ENCODE measurements around the gene SETMAR.
"Not testable (repeated sequence)": the region's sequence is repeated elsewhere in the genome, so short reads cannot be mapped to it uniquely, and the experiment has no call there.

GRCh38 chr3:4329806-4330205 lies 26.6 kb downstream of the SETMAR start:
- not testable (repeated sequence) for TF ChIP-seq POLR2A (IDR thresholded peaks at IDR 0.05; ENCODE audit: insufficient read depth in 1 of 2, low read depth in 2 of 2, low read length in 2 of 2); SKIL (CRISPR knock-in tag; IDR thresholded peaks at IDR 0.05; ENCODE audit: borderline replicate concordance); POLR2AphosphoS5 (IDR thresholded peaks at IDR 0.05; ENCODE audit: low read depth, low read length); HNF4A (CRISPR knock-in tag; IDR thresholded peaks at IDR 0.05); EZH2 (conservative IDR thresholded peaks at IDR 0.05; ENCODE audit: low read depth, low read length); TGIF2 (CRISPR knock-in tag; IDR thresholded peaks at IDR 0.05)
